HK-2 (cell line): ENCODE results near the gene RBM4.
"Not testable (repeated sequence)": the region's sequence is repeated elsewhere in the genome, so short reads cannot be mapped to it uniquely, and the experiment has no call there.

Experiments
- DNase-seq: peaks from one replicate; pipeline ENCODE4 v3.0.0-alpha.2; 2018; ENCODE audit not compliant: unreplicated experiment

The RBM4 gene, protein sequence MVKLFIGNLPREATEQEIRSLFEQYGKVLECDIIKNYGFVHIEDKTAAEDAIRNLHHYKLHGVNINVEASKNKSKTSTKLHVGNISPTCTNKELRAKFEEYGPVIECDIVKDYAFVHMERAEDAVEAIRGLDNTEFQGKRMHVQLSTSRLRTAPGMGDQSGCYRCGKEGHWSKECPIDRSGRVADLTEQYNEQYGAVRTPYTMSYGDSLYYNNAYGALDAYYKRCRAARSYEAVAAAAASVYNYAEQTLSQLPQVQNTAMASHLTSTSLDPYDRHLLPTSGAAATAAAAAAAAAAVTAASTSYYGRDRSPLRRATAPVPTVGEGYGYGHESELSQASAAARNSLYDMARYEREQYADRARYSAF

DNA sequence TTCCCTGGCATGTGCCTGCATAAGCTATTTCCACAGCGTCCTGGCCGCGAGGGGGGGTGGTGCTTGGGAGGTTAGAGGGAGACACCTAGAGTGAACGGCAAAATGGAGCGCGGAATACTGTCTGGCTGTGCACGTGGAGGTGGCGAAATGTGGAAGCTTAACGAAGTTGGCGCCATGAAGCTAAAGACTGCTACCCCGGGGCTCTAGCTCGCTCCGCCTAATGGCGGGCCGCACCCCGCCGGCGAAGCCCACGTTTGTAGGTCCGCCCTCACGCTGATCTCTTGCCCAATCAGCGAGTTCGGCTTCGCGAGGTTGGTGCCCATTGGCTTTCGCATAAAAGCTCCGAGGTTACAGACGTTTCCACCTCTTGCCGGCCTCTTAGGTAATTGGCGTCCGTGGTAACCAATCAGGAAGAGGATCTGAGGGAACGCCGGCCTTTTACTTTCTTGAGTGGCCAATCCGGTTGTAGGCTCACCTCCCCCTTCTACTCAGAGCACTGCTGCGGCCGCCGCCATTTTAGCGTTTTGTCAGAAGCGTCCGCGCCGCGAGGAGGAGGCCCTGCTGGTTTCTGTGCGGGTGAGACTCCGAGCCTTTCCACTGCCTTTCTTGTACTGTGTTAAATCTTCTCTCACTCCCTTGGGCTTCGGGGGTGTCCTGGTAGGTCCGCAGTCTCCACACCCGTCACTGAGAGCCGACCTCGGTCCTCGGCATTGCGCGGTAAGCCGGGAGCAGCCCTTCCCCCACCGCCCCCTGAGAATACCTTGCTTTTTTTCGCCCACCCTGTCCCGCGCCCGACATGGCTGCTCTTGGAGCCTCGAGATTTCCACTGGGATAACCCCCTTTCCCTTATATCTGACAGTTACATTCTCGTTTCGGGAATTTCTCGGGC lies at the start of gene RBM4:
Gene RBM4 (plus strand): TSS at position 527 of the 889 bp plus-strand sequence. CDS start 1,009 bp downstream, outside the sequence.
- peak; percentile 95 for DNase-seq

DNA sequence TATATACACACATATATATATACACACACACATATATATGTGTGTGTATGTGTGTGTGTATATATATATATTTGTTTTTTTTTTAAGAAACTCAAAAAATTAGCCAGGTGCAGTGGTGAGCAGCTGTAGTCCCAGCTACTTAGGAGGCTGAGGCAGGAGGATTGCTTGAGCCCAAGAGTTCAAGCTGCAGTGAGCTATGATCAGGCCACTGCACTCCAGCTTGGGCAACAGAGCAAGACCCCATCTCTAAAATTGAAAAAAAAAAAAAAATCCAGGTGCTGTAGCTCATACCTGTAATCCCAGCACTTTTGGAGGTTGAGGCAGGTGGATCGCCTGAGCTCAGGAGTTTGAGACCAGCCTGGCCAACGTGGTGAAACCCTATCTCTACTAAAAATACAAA lies 49.2 kb upstream of the RBM4 start:
- not testable (repeated sequence) for DNase-seq

DNA sequence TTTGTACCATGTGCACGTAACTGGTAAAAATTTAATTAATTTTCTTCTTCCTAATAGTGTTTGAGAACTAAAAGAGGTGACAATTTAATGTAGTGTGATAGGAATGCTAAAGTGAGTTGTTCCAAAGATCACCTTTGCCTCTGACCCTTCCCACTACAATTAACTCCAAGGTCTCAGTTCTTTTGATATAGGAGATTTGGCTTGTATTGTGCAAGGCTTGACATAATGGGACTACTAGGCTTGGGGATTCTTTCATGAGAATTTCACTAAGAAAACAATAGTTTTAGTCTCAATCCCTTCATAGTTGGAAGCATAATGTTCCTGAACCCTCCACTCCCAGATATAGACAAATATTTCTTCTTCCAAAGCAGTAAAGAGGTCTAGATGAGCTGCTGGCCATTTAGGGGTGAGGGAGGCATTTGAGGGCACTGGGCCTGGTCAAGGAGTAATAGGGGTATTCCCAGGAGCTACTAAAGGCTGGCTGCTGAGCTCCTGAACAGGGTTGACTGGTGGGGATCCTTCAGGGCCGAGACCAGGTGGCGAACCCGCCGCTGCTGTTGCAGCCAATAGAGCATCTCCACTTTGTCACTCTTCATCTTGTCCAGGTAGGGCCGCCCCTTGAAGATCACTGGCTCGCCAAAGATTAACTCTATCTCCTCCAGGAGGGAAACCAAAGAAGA lies 48.4 kb upstream of the RBM4 start:
- DNase-seq: no peak

DNA sequence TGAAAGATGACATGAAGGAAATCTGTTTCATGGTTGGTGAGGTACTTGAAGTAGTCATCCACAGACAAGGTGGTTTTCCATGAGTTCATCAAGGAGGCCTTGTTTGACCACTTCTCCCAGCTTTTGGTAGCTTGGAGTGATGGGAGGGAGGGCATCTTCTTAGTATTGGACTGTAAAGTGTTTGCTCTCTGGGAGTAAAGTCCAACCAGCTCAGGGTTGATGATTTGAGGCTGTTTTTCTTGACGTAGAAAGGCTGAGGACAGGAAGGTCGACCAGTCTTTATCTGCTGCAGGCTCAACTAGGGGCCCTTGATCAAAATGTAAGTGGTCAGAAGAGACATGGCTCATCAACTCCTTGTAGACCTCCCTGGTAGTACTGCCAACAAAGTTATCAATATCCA lies 47.3 kb upstream of the RBM4 start:
- DNase-seq: no peak

DNA sequence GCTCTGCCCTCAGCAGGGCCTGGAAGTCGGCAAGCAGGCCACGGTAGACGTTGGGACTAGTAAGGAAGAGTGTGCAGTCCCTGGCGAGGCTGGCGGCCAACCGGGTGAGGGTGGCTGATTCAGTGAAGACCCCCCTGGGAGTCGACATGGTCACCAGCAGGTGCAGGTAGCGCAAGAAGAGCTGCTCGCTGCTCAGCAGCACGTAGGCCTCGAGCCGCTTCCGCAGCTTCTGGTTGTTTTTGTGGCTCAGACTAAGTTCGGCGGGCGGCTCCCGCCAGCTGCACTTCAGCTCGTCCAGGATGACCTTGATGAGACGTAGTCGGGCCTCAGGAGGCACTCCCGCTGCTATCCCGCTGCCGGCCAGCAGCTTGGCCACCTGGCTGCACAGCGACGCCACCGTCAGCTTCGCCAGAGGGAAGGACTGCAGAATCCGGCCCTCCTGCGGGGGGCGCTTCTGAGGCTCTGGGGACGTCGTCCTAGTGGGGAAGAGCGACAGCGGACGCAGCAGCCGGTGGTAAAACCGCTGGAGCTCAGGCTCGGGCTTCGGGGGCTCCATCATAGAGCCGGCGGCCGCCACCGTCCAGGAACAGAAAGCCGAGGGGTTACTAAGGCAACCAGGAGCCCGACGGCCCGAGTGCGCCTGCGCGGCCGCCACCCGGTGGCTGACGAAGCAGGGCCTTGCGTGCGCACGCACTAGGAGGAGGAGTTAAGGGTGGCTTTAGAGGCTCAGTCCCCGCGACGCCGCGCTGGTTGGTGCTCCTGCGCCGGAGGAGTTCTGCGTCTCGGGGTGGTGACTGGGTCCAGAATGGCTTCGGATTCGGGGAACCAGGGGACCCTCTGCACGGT lies 45.8 kb upstream of the RBM4 start, which contains the start of the genes CCDC87 and CCS:
Gene CCDC87 (minus strand): TSS at position 607 of the 846 bp plus-strand sequence. CDS start 48 bp downstream, at position 559.
Gene CCS (plus strand): TSS at position 729 of the 846 bp plus-strand sequence. CDS start 77 bp downstream, at position 806.
- peak; percentile 92 for DNase-seq

DNA sequence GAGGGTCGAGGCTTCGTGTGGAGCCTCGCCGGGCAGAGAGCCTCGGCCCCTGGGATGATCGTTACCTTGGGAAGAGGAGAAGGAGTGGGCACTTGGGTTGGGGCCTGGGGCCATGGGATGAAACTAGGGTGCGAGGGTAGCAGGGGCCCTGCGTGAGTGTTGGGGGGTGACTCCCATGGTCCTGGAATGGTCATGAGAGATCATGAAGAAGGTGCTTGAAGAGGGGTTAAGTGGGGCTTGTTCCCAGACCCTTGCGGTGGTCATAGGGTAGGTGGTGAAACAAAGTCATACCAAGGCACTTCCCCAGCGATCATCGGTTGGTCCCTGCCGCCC lies 45.2 kb upstream of the RBM4 start:
- no peak for DNase-seq

DNA sequence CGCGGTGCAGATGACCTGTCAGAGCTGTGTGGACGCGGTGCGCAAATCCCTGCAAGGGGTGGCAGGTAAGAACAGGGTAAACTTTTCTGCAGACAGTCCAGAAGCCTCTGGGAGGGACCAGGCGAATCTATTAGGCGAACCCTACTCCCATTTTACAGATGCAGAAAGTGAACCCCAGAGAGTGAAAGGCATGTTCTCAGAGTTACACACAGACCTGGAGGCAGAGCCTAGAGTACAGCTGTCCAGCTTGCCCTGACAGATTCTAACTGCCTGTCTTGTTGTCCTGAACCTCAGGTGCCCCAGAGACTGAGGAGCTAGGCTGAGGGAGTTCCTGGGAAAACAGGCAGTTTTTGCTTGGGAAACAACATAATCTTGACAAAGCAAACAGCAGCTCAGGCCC lies 44.9 kb upstream of the RBM4 start:
- peak; percentile 4 for DNase-seq

DNA sequence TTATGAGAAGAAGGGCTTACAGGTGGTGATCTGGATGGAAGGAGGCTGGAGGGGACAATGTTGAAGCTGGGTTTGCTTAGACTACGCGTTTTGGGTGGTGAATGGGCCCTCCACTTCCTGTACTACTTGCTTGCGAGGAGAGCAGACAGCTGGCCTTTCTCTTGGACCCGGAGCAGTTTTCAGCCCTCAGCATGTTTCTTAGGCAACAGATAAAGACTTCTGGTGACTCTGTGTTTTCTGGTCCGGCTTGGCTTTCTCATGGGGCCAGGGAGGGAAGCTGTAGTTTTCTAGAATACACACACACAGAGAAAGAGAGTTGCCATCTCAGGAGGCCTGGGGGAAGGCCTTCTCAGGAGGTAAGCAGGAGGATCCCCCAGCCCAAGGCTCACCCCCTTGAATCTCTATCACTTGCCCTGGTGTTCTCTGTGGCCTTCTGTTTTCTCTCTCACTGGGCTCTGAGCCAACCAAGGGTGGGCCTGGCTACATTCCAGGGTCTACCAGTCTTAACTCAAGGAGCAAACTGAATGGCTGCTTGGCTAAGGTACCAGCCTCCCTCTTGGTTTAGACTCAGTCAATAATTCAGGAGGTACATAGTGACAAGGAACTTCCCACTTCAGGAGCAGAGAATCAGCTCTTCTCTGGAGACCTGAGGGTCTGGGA lies 43.1 kb upstream of the RBM4 start:
- no peak for DNase-seq

DNA sequence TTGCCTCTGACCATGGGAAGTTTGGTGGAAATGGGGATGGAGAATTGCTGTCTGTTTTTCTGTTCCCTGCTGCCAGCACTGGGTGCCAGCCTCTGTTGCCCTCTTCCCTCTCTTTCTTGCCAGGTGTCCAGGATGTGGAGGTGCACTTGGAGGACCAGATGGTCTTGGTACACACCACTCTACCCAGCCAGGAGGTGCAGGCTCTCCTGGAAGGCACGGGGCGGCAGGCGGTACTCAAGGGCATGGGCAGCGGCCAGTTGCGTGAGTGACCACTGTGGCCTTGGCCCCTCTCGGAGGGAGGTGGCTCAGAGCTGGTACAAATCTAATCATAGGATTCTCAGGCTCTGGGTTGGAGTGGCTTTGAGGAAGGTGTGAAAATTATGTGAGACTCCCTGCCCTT lies 39.5 kb upstream of the RBM4 start:
- DNase-seq: no peak

DNA sequence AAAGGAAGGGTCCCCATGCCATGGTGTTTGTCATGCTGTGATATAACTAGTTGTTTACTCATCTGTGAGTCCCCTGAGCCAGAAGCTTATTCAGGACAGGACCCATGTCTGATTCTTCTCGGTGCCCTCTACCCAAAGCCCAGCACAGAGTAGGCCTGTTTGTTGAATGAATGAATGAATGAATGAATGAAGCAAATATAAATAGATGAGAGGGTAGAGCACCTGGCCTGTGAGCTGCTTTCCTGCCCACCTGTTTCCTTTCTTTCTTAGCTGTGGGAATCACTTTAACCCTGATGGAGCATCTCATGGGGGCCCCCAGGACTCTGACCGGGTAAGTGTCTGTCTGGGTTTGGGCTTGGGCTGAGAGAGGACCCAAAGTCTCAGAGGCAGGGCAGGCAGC lies 38.3 kb upstream of the RBM4 start:
- DNase-seq: no peak

DNA sequence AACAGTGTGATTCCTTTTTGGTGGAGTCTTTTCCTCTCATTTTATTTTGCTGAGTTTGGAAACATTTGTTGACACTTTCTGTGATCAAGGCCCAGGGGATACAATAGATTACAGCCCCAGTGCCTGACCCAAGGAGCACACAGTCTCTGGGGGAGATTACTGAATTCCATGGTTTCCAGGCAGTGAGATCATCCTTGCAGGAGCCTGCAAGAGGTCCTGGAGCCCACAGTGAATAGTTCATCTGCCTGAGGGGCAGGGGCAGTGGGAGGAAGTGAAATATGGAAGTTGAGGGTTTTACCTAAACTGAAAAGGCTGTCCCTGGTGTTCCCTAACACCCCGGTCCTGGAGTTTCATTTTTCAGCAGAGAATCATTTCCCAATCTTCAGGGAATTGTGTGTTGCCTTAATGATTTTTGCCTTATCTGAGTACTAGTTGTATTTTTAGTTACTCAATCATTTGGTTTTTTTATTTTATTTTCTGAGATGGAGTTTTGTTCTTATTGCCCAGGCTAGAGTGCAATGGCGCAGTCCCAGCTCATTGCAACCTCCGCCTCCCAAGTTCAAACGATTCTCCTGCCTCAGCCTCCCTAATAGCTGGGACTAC lies 37.8 kb upstream of the RBM4 start:
- DNase-seq: no peak

DNA sequence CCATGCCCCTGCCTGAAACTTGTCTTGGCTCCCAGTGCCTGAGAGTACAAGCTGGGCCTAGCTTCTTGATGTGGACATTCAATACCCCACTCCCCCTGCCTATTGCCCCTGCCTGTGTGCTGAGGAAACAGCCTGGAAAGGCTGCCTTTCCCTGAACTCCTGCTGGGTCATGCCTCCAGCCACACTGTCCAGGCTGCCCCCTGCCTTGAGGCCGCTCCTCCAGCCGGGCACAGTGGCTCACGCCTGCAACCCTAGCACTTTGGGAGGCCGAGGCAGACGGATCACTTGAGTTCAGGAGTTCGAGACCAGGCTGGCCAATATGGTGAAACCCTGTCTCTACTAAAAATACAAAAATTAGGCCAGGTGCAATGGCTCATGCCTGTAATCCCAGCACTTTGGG lies 35.4 kb upstream of the RBM4 start:
- DNase-seq: no peak

DNA sequence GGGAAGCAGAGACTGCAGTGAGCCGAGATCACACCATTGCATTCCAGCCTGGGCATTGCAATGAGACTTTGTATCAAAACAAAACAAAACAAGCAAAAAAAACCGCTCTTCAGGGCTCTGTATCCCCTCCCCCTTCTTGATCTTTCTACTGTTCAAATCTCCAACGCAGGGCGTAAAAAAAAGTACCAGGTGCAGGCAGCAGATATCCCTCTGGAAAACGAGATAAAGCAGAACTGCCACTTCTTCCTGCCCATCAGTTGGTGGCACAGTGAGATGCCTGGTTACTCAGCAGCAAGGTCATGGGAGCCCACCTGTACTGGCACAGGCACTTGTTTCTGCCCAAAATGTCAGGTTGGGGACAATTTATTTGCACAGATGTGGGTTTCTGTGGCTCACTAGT lies 34.3 kb upstream of the RBM4 start:
- no peak for DNase-seq

DNA sequence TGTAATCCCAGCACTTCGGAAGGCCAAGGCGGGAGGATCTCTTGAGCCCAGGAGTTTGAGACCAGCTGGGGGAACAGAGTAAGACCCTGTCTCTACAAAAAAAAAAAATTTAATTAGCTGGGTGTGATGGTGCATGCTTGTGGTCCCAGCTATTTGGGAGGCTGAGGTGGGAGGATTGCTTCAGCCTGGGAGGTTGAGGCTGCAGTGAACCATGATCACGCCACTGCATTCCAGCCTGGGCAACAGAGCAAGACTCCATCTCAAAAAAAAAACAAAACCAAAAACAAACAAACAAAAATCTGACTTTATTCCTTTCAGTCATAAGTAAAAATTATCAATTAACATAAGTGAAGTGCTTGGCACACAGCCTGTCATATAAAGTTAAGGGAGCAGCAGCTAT lies 31.9 kb upstream of the RBM4 start:
- not testable (repeated sequence) for DNase-seq

DNA sequence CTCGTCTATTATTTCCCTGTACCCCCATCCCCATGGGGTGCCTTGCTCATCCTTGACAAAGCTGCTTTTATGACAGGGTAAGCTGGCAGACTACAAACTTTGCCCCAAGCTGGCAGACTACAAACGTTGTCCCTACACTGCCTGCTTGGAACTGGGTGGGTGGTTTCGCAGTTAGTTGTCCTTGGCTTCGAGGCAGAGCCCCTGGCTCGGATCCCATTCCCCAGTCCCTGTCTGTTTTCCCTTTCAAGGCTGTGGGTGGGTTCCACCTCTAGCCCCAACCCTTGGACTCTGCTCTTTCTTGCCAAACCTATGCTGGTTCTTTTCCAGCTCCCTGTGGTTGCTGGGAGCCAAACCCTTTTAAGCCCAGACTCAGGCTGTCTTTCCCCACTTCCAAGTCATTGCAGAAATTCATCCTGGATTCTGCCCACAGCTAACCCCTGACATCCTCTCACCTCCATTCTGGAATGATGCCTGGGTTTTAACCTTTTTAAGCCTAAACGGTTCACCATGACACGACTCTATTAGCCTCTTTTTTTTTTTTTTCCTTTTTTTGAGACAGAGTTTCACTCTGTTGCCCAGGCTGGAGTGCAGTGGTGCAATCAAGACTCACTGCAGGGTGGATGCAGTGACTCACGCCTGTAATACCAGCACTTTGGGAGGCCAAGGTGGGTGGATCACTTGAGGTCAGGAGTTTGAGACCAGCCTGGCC lies 31.2 kb upstream of the RBM4 start:
- no peak for DNase-seq

DNA sequence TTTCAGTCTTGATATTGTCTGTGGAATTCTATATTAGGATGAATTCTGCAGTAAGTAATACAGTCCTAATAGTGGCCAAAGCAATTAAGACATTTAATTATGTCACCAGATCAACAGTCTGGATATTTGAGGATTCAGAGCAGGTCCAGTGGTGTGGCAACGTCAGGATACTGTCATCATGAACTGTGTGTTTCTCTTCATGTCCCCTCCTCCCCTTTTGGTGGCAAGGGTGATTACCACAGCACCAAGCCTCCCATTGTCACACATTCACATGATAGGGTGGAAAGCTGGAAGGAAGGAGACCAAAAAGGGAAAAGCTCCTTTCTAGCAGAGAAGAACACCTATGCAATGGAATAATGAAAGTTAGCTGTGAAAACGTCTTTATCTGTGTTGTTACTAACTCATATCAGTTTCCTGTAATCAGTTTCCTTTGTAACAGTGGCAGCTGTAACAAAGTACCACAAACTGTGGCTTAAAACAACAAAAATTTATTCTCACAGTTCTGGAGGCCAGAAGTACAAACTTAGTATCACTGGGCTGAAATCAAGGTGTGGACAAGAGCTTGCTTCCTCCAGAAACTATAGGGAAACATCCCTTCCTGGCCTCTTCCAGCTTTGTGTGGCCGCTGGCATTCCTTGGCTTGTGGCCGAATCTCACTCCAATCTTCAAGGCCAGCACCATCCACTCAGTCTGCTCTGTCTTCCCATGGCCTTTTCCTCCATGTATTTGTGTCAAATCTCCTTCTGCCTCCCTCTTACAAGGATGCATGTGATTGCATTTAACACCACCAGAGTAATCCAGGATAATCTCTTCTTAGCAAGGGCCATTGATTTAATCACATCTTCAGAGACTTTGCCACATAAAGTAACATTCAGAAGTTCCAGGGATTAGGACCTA lies 28.5 kb upstream of the RBM4 start:
- DNase-seq: no peak

DNA sequence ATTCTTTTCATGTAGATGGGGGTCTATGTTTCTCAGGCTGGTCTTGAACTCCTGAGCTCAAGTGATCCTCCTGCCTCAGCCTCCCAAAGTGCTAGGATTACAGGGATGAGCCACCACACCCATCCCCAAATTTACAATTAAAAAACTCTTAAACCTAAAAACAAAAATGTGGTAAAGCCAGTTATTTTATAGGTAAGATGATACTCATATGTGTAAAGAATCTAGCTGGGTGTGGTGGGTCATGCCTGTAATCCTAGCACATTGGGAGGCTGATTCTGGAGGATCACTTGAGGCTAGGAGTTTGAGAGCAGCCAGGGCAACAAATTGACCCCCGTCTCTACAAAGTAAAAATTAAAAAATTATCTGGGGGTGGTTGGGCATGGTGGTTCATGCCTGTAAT lies 26.0 kb upstream of the RBM4 start:
- no peak for DNase-seq

DNA sequence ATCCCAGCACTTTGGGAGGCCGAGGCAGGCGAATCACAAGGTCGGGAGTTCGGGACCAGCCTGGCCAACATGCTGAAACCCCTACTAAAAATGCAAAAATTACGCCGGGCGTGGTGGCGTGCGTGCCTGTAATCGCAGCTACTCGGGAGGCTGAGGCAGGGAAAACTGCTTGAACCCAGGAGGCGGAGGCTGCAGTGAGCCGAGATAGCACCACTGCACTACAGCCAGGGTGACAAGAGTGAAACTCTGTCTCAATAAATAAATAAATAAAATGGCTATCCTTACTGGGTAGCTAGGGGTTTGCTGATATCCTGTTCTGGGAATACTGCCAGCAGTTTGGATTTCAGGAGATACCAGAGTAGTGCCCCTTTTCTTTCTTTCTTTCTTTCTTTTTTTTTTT lies 24.4 kb upstream of the RBM4 start:
- DNase-seq: no peak
